H1 (cell line): Measurements from ENCODE around the gene SLAMF1. TPM values are rescaled to one million over a fixed set of nuclear protein-coding genes. Genes with fewer than 3 reads are reported as not detected.

Experiments
- CTCF ChIA-PET: fragments of 300-600 bp; sonication (Branson Sonifier 250); formaldehyde crosslinking; loops from one replicate; lab custom pipeline; 2021; ENCODE audit not compliant: partially characterized antibody; lab: Charles Lee
- POLR2A ChIA-PET: fragments of 300-600 bp; sonication (Branson Sonifier 250); formaldehyde crosslinking; loops from one replicate; lab custom pipeline; 2021; ENCODE audit warnings: inconsistent platforms; ENCODE audit not compliant: partially characterized antibody; lab: Charles Lee
- DNase-seq, 2 experiments: peaks; one replicate each; pipeline versions ENCODE4 v3.0.0 to v3.0.0-alpha.2; 2010 to 2022; ENCODE audit warnings: low spot score in 2 of 2, low read depth in 1 of 2, mixed read lengths in 1 of 2
- FAIRE-seq: peaks from 2 replicates; lab custom pipeline; 2011; peaks lifted over from hg19 to GRCh38; lab: Jason Lieb, UNC
- H2AFZ ChIP-seq: 2 replicates; pipeline ENCODE4 v1.8.1; 2012; ENCODE audit warnings: low read length, inconsistent platforms
- H2AK5ac ChIP-seq: 2 replicates; pipeline ENCODE4 v1.6.1; 2013; ENCODE audit warnings: low read depth, low read length
- H2BK120ac ChIP-seq: replicated peaks from 2 replicates; pipeline ENCODE3; 2013; ENCODE audit warnings: low read depth, low read length, inconsistent platforms
- H2BK12ac ChIP-seq: 2 replicates; pipeline ENCODE4 v1.6.1; 2013; ENCODE audit warnings: low read depth, low read length
- H2BK15ac ChIP-seq: 2 replicates; pipeline ENCODE4 v1.6.1; 2013; ENCODE audit warnings: low read length
- H2BK20ac ChIP-seq: 2 replicates; pipeline ENCODE4 v1.6.1; 2013; ENCODE audit warnings: low read length
- H2BK5ac ChIP-seq: 2 replicates; pipeline ENCODE4 v1.6.1; 2013; ENCODE audit warnings: low read depth, low read length
- H3K14ac ChIP-seq: 2 replicates; pipeline ENCODE4 v1.6.1; 2013; ENCODE audit warnings: inconsistent platforms; ENCODE audit not compliant: insufficient read length
- H3K18ac ChIP-seq: 2 replicates; pipeline ENCODE4 v1.6.1; 2013; ENCODE audit warnings: low read length; ENCODE audit errors: extremely low read depth
- H3K23ac ChIP-seq: 2 replicates; pipeline ENCODE4 v1.6.1; 2013; ENCODE audit warnings: inconsistent platforms; ENCODE audit not compliant: insufficient read length
- H3K23me2 ChIP-seq: 2 replicates; pipeline ENCODE4 v1.6.1; 2013; ENCODE audit warnings: low read depth, low read length
- H3K27ac ChIP-seq: 2 replicates; pipeline ENCODE4 v1.6.1; 2011; ENCODE audit warnings: low read depth, low read length, inconsistent platforms
- H3K27me3 ChIP-seq, 4 experiments: replicated peaks in 1 of 4; 1 replicate in 1 of 4; 2 replicates in 3 of 4; pipeline versions ENCODE4 v1.6.1 to v1.8.1; 2011 to 2013; ENCODE audit warnings: low read length in 3 of 4, mild to moderate bottlenecking in 3 of 4, inconsistent platforms in 2 of 4, mixed read lengths in 2 of 4, moderate library complexity in 1 of 4; ENCODE audit not compliant: control insufficient read depth in 3 of 4, insufficient read depth in 3 of 4; ENCODE audit errors: extremely low read depth in 1 of 4
- H3K36me3 ChIP-seq, 4 experiments: 2 replicates each; pipeline versions ENCODE4 v1.6.1 to v1.8.1; 2011 to 2013; ENCODE audit warnings: mild to moderate bottlenecking in 4 of 4, low read length in 3 of 4, moderate library complexity in 2 of 4, control low read depth in 1 of 4, inconsistent platforms in 1 of 4; ENCODE audit not compliant: insufficient read depth in 4 of 4, control insufficient read depth in 2 of 4
- H3K4ac ChIP-seq: replicated peaks from 2 replicates; pipeline ENCODE3; 2013; ENCODE audit warnings: low read length, low read depth, mixed read lengths, inconsistent platforms; ENCODE audit not compliant: insufficient read length
- H3K4me1 ChIP-seq, 4 experiments: replicated peaks in 1 of 4; 1 replicate in 1 of 4; 2 replicates in 3 of 4; pipeline versions ENCODE4 v1.6.1 to v1.8.1; 2011 to 2013; ENCODE audit warnings: low read length in 3 of 4, inconsistent platforms in 2 of 4, mixed read lengths in 1 of 4; ENCODE audit not compliant: insufficient read depth in 4 of 4, control insufficient read depth in 3 of 4
- H3K4me2 ChIP-seq, 2 experiments: 2 replicates each; pipeline versions ENCODE4 v1.6.1 to v1.8.1; 2011 to 2013; ENCODE audit warnings: low read depth in 2 of 2, low read length in 2 of 2, control low read depth in 1 of 2, inconsistent platforms in 1 of 2, mild to moderate bottlenecking in 1 of 2; ENCODE audit not compliant: insufficient read depth in 1 of 2
- H3K4me3 ChIP-seq, 4 experiments: fragments of 200-600, 300-600 bp in 1 of 4; sonication (generic), shearing (Covaris generic), sonication (Bioruptor Twin) in 1 of 4; 2 replicates each; pipeline versions ENCODE4 v1.5.1 to v1.8.1; 2011 to 2016; ENCODE audit warnings: low read length in 4 of 4, low read depth in 3 of 4, control low read depth in 2 of 4, inconsistent platforms in 2 of 4, mild to moderate bottlenecking in 2 of 4, mixed read lengths in 1 of 4, moderate library complexity in 1 of 4; ENCODE audit not compliant: insufficient read depth in 2 of 4; ENCODE audit errors: extremely low read depth in 1 of 4
- H3K56ac ChIP-seq: replicated peaks from 2 replicates; pipeline ENCODE3; 2013; ENCODE audit warnings: low read depth, mild to moderate bottlenecking, mixed read lengths, low read length, inconsistent platforms; ENCODE audit not compliant: insufficient read length
- H3K79me1 ChIP-seq: 2 replicates; pipeline ENCODE4 v1.6.1; 2013; ENCODE audit warnings: low read depth, low read length, control low read depth
- H3K79me2 ChIP-seq, 2 experiments: 2 replicates each; pipeline versions ENCODE4 v1.6.1 to v1.8.1; 2012 to 2013; ENCODE audit warnings: low read length in 2 of 2, mild to moderate bottlenecking in 2 of 2, inconsistent platforms in 1 of 2; ENCODE audit not compliant: insufficient read depth in 2 of 2, control insufficient read depth in 1 of 2
- H3K9ac ChIP-seq, 4 experiments: replicated peaks in 1 of 4; 1 replicate in 1 of 4; 2 replicates in 3 of 4; pipeline versions ENCODE4 v1.6.1 to v1.8.1; 2011 to 2013; ENCODE audit warnings: low read depth in 3 of 4, low read length in 3 of 4, control low read depth in 2 of 4, mild to moderate bottlenecking in 2 of 4, moderate library complexity in 2 of 4, inconsistent platforms in 1 of 4; ENCODE audit errors: extremely low read depth in 1 of 4
- H3K9me3 ChIP-seq, 2 experiments: 2 replicates each; pipeline versions ENCODE4 v1.6.1 to v1.8.1; 2012 to 2013; ENCODE audit warnings: mild to moderate bottlenecking in 2 of 2, moderate library complexity in 2 of 2, control low read depth in 1 of 2, inconsistent platforms in 1 of 2, low read depth in 1 of 2, low read length in 1 of 2, mixed read lengths in 1 of 2; ENCODE audit not compliant: insufficient read depth in 2 of 2
- H4K20me1 ChIP-seq, 2 experiments: replicated peaks in 1 of 2; 2 replicates each; pipeline versions ENCODE3 to v1.8.1; 2011 to 2013; ENCODE audit warnings: inconsistent platforms in 2 of 2, low read length in 2 of 2, mild to moderate bottlenecking in 1 of 2; ENCODE audit not compliant: insufficient read depth in 2 of 2, control insufficient read depth in 1 of 2
- H4K5ac ChIP-seq: 2 replicates; pipeline ENCODE4 v1.6.1; 2013; ENCODE audit warnings: low read length, low read depth, mixed read lengths, inconsistent platforms; ENCODE audit not compliant: insufficient read length
- H4K8ac ChIP-seq: 2 replicates; pipeline ENCODE4 v1.8.0; 2013; ENCODE audit warnings: mild to moderate bottlenecking, moderate library complexity, low read length, inconsistent platforms; ENCODE audit not compliant: insufficient read depth; ENCODE audit errors: extremely low read depth
- H4K91ac ChIP-seq: replicated peaks from 2 replicates; pipeline ENCODE3; 2013; ENCODE audit warnings: low read length, mixed read lengths, inconsistent platforms; ENCODE audit not compliant: insufficient read length
- BACH1 ChIP-seq: IDR thresholded peaks from 2 replicates; pipeline ENCODE4 v1.6.1; 2012; ENCODE audit warnings: low read length, improper control_type of control experiment
- E2F6 ChIP-seq: IDR thresholded peaks from 2 replicates; pipeline ENCODE4 v1.6.1; 2012; ENCODE audit warnings: inconsistent platforms
- PHF8 ChIP-seq: fragments of 200-600 bp; sonication (generic); conservative IDR thresholded peaks from 2 replicates; pipeline ENCODE4 v1.7.1; 2012; ENCODE audit warnings: low read depth, mild to moderate bottlenecking, inconsistent platforms, low read length, moderate library complexity
- WGBS, 2 experiments: shearing (Covaris generic) in 1 of 2; methylation state at CpG; one replicate each; pipeline versions ENCODE4 v1.1.6 to v1.1.7; 2013 to 2015; ENCODE audit warnings: low lambda C conversion rate in 2 of 2, mixed read lengths in 2 of 2, inconsistent platforms in 1 of 2, low coverage in 1 of 2, missing lambda C conversion rate in 1 of 2; ENCODE audit not compliant: insufficient replicate concordance in 2 of 2, insufficient coverage in 1 of 2, insufficient read length in 1 of 2; ENCODE audit errors: extremely low coverage in 1 of 2, missing lambda C conversion rate in 1 of 2; 5-methylcytosine and 5-hydroxymethylcytosine counted together
- polyA plus RNA-seq, 7 experiments: library from polyadenylated mRNA; depleted of rRNA in 3 of 7; stranded (reverse) in 5 of 7; unstranded in 2 of 7; fragments of >200 nt in 5 of 7; fragments of 200-250 nt in 2 of 7; gene quantifications; 1 replicate in 5 of 7; 2 replicates in 1 of 7; 4 replicates in 1 of 7; pipeline versions ENCODE4 v1.2.1 to v1.2.3, GENCODE V29; 2011 to 2013; ENCODE audit warnings: missing spikeins in 2 of 7, mixed read lengths in 2 of 7
- total RNA-seq: library from RNA; stranded (reverse); fragmentation: NEBNext Ultra II Directional; extraction: Animal tissue kit (Norgen Biotek cat#: 25700); gene quantifications from 2 replicates; pipeline ENCODE4 v1.2.1, GENCODE V29; 2021

SLAMF1 gene
- total and polyA plus RNA-seq, 2 of the 8 experiments (the other 6 are each of a cell fraction or from before 2014, with no cell fraction given): not detected

- Histone ChIP-seq H2BK15ac (no peak overlapping the region), H3K79me2 (no peaks in the 10 kb centered on the region), H3K27me3 (no peaks in the 10 kb centered on the region), H3K4ac (no peak overlapping the region), H3K36me3 (no peaks in the 10 kb centered on the region), H2BK12ac (no peak overlapping the region), H3K4me1 (peaks cover 0 to 2% (median 0%) of the 10 kb centered on the region in 4 experiments; a peak in 1 of 7 replicates), H3K56ac (no peak overlapping the region), H3K4me2 (no peak overlapping the region), H3K9me3 (no peaks in the 10 kb centered on the region), H2BK5ac (no peak overlapping the region), H4K5ac (no peak overlapping the region), H2AFZ (0 out of 2 replicates have a peak overlapping the region, but pooled peaks have one; percentile 28), H3K4me3 (no peak overlapping the region), H4K8ac (no peak overlapping the region), H3K23me2 (no peaks in the 10 kb centered on the region), H3K27ac (no peak overlapping the region), H2AK5ac (no peak overlapping the region), H3K23ac (no peak overlapping the region), H3K14ac (no peak overlapping the region), H3K9ac (no peak overlapping the region), H4K91ac (no peak overlapping the region), H2BK20ac (no peak overlapping the region), H3K18ac (no peak overlapping the region), H4K20me1 (no peaks in the 10 kb centered on the region), H2BK120ac (no peak overlapping the region), H3K79me1 (no peaks in the 10 kb centered on the region)
- DNase-seq (no peak), FAIRE-seq (no peak)
- 82% methylated on average over 6 of the region's 6 CpGs; no CpG with 5 or more reads in 1 of the 2 experiments for WGBS, 2 experiments
- TF ChIP-seq E2F6 (no peak), PHF8 (no peak), BACH1 (no peak)
- CTCF ChIA-PET: interaction anchor here (0.8 to 9.5 kb wide), 17 partner anchors 9 to 254 kb away, joined by 3 to 88 read pairs (median 7); no protein-coding TSS in a partner anchor
- POLR2A ChIA-PET: no interaction called here
Observed at GRCh38 chr1:160608057-160608456, 38.8 kb downstream of the SLAMF1 start.
